Measurements from ENCODE around the gene ATL2. TPM values are rescaled to one million over a fixed set of nuclear protein-coding genes. Genes with fewer than 3 reads are reported as not detected.

ATL2 gene
- total and polyA plus RNA-seq, 8 donors: 8.4 to 30.1 (median 19.2) TPM

- Histone ChIP-seq H3K4me3 (no peak overlapping the region), H3K27ac (no peak overlapping the region), H3K9me3 (no peaks in the 10 kb centered on the region), H3K36me3 (no peaks in the 10 kb centered on the region), H3K27me3 (no peaks in the 10 kb centered on the region), H3K4me1 (no peaks in the 10 kb centered on the region)
- DNase-seq: no peak
- intact Hi-C loops (cut with DNase I): no loop called here
- ATAC-seq: no peak
- FAIRE-seq: no peak
- WGBS, 2 donors: 71 to 73% methylated on average over 4 of the region's 4 CpGs
- TF ChIP-seq, protein P1, sequence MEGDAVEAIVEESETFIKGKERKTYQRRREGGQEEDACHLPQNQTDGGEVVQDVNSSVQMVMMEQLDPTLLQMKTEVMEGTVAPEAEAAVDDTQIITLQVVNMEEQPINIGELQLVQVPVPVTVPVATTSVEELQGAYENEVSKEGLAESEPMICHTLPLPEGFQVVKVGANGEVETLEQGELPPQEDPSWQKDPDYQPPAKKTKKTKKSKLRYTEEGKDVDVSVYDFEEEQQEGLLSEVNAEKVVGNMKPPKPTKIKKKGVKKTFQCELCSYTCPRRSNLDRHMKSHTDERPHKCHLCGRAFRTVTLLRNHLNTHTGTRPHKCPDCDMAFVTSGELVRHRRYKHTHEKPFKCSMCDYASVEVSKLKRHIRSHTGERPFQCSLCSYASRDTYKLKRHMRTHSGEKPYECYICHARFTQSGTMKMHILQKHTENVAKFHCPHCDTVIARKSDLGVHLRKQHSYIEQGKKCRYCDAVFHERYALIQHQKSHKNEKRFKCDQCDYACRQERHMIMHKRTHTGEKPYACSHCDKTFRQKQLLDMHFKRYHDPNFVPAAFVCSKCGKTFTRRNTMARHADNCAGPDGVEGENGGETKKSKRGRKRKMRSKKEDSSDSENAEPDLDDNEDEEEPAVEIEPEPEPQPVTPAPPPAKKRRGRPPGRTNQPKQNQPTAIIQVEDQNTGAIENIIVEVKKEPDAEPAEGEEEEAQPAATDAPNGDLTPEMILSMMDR (IDR thresholded peaks at IDR 0.05): no peak
Measured at GRCh38 chr2:38248255-38248654, 128.8 kb downstream of the ATL2 start.

DNA sequence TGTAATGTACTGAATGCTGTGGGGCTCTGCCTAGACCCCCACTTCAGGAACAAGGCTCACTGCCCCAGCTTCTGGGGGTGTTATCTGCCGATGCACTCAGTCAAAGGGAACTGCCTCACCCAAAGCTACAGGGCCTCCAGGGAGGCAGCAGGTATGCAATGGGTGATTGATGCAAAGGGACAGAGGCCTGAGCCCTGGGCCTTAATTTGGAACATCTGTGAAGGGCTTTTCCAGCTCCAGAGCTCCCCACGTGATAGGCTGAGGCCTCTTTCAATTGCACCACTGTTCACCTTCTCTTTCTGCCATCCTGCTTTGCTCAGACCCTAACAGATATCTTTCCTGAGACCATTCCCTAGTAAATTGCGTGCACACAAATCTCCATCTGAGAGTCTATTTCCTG is 131.0 kb downstream of the ATL2 start:
- Histone ChIP-seq H3K36me3 (no peaks in the 10 kb centered on the region), H3K4me3 (no peak overlapping the region), H3K27ac (no peak overlapping the region), H3K4me1 (no peaks in the 10 kb centered on the region), H3K9me3 (no peaks in the 10 kb centered on the region), H3K27me3 (no peaks in the 10 kb centered on the region)
- ATAC-seq (no peak), DNase-seq (no peak), FAIRE-seq (no peak)
- TF ChIP-seq, protein P1 (IDR thresholded peaks at IDR 0.05): no peak
- intact Hi-C loops (cut with DNase I): no loop called here
- WGBS, 2 donors: 84 to 91% methylated on average over 3 of the region's 3 CpGs

DNA sequence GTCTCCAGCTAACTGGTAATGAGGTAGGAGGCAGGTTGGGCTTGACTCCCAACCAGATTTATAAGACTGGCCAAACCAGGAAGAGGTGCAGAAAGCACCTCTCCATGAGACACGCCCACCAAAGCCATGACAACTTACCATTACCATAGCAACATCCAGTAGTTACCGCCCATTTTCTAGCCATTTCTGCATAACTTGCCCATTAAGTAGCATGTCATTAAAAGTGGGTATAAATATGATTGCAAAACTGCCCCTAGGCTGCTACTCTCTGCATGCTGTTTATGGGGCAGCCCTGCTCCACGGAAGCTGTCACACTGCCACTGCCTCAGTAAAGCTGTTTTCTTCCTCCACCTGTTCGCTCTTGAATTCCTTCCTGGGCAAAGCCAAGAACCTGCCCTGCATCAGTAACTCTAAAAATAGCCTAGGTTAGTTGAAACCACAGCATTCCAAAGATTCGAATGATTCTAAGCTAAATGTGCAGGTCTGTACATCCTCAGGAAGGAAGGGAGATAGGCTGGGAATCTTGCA is 131.9 kb downstream of the ATL2 start:
- H3K27ac ChIP-seq: no peak overlapping the region
- TF ChIP-seq, protein P1 (IDR thresholded peaks at IDR 0.05): no peak
- ATAC-seq: no peak

GRCh38 chr2:38244301-38244700 is 132.8 kb downstream of the ATL2 start:
- no peak for DNase-seq
- Histone ChIP-seq H3K4me3 (no peak overlapping the region), H3K4me1 (no peaks in the 10 kb centered on the region), H3K27ac (no peak overlapping the region), H3K9me3 (no peaks in the 10 kb centered on the region), H3K27me3 (no peaks in the 10 kb centered on the region), H3K36me3 (no peaks in the 10 kb centered on the region)
- FAIRE-seq: no peak
- 80 to 89% methylated on average over 8 of the region's 8 CpGs for WGBS, 2 donors
- ATAC-seq: no peak
- TF ChIP-seq, protein P1 (IDR thresholded peaks at IDR 0.05): no peak
- intact Hi-C loops (cut with DNase I): no loop called here

More for the DNA sequence above, 131.9 kb downstream of the ATL2 start:
- DNase-seq (no peak), FAIRE-seq (no peak)
- H3K36me3 ChIP-seq: no peaks in the 10 kb centered on the region
- no peak overlapping the region for H3K4me3 ChIP-seq
- 54 to 62% methylated on average over 5 of the region's 5 CpGs for WGBS, 2 donors
- H3K9me3 ChIP-seq: no peaks in the 10 kb centered on the region
- no peaks in the 10 kb centered on the region for H3K27me3 ChIP-seq
- intact Hi-C loops (cut with DNase I): no loop called here
- no peaks in the 10 kb centered on the region for H3K4me1 ChIP-seq

Other genes starting within 250 kb of the ATL2 start
- 10 to 100 TPM; 12.3 to 20.8 (median 15.0) TPM for gene HNRNPLL, start 225.7 kb upstream of the ATL2 start, total RNA-seq
- gene HNRNPLL, start 225.7 kb upstream of the ATL2 start, polyA plus RNA-seq: 1 to 10 TPM; 4.9 to 8.1 TPM